NCI-H187 (cell line): ENCODE measurements around the gene ABL2.
"Not testable (repeated sequence)": the region's sequence is repeated elsewhere in the genome, so short reads cannot be mapped to it uniquely, and the experiment has no call there.

Experiments
- DNase-seq, 2 experiments: peaks; one replicate each; lab custom pipeline; 2025; lab: John Stamatoyannopoulos, UW

Gene ABL2

DNA sequence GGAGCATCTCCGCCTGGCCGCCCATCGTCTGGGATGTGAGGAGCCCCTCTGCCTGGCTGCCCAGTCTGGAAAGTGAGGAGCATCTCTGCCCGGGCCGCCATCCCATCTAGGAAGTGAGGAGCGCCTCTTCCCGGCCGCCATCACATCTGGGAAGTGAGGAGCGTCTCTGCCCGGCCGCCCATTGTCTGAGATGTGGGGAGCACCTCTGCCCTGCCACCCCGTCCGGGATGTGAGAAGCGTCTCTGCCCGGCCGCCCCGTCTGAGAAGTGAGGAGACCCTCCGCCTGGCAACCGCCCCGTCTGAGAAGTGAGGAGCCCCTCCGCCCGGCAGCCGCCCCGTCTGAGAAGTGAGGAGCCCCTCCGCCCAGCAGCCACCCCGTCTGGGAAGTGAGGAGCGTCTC, 94.3 kb downstream of the ABL2 start:
- DNase-seq, result not testable (repeated sequence)

DNA sequence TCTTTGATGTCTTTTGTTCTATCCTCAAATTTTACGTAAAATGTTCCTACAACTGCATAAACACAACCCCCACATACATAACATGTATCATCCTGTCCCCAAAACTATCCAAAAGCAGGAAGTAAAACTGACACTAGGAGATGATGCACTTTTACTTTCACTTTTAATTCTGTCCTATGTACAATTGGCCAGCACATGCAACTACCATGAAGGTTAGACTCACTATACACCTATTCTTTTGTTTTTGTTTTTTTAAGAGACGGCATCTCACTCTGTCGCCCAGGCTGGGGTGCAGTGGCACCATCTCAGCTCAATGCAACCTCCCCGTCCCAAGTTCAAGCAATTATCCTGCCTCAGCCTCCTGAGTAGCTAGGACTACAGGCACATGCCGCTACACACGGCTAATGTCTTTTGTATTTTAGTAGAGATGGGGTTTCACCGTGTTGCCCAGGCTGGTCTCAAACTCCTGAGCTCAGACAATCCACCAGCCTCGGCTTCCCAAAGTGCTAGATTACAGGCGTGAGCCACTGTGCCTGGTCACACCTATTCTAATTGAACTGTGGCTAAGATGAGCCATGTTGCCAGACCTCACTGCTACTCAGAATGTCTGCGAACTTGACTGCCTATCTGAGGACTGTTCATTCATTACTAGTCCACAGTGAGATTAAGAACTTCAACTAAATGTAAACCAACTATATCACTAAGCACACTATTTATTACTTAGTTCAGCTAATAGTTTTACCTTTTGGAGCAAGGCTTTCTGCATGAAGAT, 99.6 kb downstream of the ABL2 start:
- DNase-seq, result no peak

DNA sequence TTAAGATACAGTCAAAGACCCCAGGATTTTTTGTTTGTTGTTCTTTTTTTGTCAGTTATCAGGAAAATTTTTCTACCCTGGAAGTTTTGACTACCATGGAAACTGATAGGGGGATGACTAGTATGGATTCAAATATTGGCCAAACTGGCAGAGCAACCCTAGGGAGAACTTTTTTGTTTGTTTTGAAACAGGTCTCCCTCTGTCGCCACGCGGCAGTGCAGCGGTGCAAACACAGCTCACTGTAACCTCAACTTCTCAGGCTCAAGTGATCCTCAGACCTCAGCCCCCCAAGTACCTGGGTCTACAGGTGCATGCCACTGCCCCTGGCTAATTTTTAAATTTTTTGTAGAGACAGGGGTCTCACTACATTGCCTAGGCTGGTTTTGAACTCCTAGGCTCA, 101.0 kb downstream of the ABL2 start:
- DNase-seq, result no peak

DNA sequence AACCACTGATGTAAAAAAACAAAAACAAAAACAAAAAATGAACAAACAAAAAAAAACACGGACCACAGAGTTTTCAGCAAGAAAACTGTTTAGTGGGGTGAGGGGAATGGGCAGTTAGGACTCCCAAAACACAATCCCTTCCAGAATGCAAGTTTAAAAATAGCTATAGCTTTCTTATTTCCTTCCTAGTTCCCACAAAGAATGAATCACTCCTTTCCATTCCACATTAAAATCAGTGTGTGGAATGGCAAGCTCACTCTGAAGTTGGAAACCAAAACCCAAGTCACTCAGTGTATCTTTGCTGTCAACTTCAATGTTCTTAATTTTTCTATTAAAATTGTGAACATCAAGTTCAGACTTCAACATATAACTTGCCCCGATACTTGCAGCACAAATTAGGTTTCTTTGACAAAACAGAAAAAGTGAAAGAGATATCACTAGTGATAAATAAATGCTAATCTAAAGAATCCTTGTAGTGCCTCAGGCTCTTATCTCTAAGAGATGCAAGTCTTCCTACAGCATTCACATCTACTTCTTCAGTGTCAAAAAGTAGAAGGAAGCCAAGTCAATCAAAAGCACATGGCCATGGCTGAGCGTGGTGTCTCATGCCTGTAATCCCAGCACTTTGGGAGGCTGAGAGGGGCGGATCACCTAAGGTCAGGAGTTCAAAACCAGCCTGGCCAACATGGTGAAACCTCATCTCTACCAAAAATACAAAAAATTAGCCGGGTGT, 102.1 kb downstream of the ABL2 start:
- no peak for DNase-seq

DNA sequence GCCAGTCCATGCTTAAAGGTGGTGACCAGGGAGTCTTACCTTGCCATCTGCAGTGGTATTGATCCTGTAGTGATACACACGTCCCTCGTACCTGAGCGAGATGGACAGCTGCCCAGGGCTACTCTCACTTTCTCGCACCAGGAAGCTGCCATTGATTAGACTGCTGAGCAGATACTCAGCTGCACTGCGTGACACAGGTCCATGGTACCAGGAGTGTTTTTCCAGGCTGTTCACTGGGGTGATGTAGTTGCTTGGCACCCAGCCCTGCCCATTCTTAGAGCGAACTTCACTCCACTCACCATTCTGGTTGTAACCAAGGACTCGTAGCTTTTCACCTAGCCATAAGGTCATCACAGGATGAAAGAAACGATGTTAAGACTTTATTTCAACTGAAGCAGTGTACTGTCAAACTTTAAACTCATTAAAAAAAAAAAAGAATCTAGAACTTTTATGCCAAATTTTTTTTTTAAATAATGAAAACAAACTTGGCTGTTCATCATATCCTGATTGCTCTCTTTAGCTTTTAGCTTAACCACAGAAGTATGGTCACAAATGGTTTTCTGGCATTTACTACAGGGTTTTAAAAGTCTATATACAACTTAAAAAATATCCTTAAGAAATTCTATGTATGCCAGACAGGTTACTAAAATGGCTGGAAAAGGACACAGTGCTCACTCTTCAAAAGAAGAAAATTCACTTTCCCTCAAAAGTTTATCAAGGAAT, 103.0 kb downstream of the ABL2 start:
- no peak for DNase-seq

DNA sequence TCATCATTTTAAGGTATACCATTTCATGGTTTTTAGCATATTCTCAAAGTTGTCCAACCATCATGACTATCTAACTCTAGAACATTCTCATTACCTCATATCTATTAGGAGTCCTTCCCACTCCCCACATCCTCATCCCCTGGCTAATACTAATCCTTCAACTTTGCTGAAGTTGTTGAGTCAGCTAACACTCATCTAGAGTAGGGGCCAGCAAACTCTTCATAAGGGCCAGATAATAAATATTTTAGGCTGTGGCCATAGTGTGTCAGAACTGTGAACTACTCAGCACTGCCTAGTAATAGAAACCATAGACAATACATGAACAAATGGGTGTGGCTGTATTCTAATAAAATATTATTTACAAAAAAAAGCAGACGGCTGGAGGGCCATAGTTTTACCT, 104.6 kb downstream of the ABL2 start:
- no peak for DNase-seq

DNA sequence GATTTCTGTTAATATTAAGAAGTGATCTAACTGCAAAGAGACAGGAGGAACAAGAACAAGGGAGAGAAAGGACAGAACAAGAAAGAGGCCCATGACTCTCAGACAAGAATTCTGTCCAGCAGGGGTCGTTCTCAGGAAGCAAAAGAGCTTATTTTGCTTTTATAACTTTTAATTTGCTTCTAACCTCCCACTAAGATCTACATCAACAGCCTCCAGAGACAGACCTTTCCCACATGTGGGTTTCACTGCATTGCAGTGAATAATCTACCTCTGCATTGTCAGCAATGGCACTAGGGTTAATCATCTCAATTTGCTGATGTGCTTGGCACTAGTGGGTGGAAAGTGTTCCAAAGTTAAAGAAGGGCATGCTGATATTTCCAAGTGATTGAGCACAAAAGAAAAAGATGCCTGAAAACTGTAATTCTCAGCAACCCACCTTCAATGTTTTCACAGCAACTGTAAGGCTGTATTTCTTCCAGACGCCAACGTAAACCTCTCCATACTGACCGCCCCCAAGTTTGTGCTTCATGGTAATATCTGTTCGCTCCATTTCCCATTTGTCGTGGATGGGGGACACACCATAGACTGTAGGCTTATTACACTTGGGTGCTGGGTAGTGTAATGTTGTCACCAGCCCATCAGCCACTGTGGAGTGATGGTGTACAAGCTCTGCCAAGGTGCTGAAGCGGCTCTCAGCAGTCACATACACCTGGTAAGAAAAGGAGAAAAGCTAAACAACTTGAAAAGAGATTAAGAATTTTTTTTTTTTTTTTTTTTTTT, 108.1 kb downstream of the ABL2 start:
- no peak for DNase-seq

DNA sequence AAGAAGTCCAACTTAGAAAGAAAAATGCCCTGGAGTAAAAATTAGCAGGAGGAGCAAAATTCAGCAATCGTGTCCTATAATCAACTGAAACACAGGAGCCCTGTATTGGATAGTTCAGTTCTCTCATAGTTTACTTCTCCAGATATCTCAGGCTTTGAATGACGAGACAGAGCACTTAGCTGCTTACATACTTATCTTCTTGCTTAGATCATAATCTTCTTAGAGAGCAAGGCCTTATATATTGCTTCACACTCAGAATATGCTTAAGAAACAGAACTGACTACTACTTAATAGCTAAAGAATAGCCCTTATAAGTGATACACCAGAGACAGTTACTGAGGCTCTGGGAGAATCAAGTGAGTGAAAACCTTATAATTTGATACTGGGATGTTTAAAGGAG, 108.7 kb downstream of the ABL2 start:
- no peak for DNase-seq

DNA sequence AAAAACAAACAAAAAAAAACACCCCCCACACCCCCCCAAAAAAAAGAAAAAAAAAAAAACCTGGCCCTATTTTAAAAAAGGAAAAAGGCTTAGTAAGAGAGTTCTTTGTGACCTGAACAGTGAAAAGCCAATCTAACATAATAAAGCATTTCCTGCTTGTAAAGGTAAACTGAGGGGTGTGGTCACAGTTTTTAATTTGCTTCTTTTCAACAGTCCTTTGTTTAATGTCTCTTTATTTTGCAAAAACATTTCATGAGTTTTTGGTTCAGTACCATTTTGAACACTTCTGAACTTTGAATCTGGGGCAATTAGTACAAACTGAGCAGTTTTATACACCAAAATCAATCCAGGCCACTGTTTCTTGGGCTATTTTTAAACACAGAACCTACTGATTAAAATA, 110.0 kb downstream of the ABL2 start:
- no peak for DNase-seq

DNA sequence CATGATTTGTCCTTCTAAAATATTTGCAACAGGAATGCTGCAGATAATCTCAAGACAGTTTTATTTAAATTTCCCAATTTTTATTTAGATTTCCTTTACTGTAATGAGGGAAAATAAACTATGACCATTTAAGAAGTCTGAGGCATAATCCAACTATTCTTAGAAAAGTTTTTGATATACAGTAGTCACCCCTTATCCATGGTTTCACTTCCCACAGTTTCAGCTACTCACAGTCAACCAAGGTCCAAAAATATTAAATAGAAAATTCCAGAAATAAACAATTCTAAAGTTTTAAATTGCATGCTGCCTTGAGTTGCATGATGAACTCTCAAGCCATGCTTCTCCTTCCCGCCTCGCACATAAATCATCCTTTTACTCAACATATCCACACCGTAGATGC, 114.3 kb downstream of the ABL2 start:
- no peak for DNase-seq

DNA sequence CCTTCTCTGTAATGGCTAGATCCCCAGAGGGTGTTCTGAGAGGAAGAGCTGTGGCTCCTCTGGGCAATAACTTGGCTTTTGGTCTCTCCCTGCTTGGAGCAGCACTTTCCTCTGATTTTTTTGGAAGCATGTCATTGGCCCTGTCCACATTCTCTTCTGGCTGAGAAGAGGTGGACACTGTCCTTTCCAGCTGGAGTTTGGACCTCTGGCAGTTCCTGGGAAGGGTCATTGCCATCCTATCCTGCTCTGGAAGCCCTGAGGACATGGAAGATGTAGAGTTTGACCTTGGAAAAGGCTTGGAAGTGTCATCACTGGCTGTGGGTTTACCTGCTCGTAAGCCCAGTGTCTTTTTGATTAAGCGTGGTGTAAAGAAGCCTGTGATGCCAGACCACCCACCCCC, 120.8 kb downstream of the ABL2 start:
- DNase-seq, result no peak

DNA sequence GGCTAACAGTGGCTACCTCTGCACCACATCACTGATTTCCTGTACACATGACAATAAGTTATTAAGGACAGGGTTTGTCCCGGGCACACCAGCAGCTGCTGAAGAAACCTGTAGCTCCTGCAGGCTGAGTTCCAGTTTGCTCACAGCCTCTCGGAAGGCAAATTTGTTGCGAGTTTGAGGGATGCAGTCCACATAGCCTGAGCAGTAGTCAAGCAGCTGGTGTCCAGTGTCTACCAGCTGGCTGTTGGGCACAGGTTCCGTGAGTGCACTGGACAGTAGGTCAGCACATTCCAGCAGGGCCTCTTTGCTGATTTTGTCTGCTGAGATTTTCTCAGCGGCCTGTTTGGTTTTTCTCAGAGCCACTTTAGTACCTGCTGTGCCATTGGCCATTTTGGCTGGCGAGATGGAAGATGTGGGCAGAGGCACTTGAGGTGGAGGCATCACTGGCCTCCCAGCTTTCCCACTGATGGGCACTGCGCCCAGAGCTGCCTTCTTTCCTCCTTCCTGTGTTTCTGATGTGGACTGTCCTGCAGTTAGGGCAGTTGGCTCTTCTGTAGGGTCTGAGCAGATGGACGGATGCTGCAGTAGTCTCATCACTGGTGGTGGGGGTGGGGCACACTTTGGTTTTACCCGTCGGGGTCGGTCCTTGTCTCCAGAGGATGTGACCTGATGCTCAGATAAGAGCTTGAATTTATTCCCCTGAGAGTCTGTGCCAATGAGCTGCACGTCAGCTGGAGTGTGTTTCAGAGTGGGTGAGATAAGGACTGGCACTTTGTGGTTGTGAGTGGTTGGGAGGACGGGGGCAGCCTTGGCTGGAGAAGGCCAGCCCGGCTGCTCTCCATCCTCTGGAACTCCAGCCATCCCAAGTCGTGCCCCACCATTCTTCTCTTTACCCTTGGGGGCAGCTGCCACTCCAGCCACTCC, 121.5 kb downstream of the ABL2 start:
- DNase-seq, result no peak

DNA sequence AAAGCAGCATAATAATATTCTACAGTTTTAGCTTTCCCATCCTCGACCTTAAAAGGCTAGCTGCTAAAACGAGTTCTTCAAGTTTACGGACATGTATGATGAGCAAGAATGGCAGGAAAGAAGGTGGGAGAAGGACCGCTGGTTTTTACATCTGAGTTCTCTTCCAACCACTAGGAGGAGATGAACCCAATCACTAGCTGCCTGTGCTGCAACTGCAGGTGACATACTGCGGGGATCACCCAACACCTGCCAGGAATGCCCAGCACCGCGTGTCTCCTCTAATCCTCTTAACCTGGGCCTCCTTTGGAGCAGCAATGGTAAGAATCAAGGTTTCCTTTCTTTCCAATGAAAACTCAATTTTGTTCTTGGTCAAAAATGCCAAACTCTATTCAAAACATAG, 124.1 kb downstream of the ABL2 start:
- DNase-seq, result no peak

DNA sequence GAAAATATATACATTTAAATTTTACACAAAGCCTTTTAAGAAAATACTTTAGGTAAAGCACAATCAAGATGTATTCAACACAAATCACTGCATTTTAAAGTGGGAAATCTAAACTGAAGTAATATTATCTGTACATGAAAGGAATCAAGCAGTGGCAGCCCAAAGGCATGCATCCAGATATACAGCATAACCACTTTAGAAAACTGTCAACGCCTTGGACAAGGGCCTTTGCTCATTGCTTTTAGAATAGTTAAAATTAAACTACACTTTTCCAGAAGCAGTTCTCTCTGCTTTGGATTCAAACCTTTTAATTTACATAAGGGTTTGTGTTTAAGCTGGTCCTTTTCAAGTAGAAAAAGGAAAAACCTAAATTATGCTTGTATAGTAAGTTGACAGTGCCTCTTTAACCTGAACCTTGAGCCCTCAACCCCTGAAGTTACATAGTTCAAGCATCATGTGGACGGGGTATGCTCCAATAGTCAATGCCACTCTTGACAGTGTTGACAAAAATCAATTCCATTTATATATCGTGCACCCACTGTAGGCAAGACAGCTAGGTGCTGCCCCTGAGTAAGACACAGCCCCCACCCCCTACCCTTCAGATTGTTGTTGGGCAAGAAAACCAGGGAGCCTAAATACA, 124.7 kb downstream of the ABL2 start:
- no peak for DNase-seq

DNA sequence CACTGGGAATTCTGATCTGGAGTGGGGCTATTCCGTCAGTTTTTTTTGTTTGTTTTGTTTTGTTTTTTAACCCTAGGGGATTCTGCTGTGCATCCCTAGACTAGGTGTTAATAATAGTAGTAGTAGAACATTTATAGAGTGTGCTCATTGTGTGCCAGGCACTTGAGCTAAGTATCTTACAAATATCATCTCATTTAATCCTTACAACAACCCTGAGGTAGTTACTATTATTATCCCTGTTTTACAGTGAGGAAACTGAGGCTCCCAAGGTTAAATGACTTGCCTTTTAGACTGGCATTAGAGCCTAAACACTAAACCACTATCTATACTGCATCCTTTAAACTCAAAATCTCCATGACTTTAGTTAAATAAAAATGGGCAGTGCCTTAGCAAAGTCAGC, 125.5 kb downstream of the ABL2 start:
- no peak for DNase-seq

DNA sequence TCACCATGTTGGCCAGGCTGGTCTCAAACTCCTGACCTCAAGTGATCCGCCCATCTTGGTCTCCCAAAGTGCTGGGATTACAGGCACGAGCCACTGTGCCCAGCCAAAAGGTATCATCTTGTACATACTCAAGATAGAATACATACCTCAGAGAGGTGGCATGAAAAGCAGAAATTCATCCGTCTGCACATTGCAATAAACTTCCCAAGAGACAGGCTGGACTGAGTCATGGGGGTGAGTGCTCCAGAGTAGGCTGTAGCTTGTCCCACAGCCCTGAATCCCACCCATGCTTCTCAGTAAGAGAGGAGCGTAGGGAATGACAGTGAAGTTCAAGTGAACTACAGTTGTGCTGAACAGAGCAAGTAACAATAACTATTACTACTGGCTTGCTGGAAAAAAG, 127.9 kb downstream of the ABL2 start:
- no peak for DNase-seq

DNA sequence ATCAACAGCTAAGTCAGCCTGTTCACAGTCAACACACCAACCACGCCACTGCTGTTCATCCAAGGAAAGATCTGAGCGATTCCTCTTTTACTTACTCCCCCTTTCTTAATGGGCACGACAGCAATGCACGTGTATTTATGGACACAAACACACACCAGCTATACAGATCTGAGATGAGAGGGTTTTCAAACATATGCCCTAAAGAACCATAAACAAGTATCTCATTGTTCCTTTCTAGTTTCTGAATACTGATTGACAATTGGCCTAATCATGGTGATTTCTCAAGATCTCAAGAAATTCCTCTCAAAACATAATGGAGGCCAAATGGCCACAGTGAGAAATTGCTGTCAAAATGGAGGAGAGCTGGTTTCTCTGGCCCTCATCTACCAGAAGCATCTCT, 129.6 kb downstream of the ABL2 start:
- DNase-seq, result no peak

DNA sequence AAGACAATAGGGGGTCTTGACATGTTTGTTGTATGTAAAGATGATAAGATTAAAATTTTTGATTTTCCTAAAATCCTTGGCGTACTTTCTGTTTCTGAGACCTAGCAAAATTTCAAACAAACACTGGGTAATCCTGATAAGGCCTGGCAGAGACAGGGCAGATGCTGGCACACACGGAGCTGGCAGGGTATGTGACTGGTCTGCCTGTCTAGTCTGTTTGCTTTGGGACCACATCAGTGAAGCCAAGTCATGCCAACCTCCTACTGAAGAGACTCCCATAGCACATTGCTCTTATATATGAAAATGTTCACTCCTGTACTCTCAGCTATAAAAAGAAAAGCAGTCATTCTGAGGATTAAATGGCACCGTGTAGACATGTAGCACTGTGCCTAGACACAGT, 133.6 kb downstream of the ABL2 start:
- DNase-seq, result no peak

DNA sequence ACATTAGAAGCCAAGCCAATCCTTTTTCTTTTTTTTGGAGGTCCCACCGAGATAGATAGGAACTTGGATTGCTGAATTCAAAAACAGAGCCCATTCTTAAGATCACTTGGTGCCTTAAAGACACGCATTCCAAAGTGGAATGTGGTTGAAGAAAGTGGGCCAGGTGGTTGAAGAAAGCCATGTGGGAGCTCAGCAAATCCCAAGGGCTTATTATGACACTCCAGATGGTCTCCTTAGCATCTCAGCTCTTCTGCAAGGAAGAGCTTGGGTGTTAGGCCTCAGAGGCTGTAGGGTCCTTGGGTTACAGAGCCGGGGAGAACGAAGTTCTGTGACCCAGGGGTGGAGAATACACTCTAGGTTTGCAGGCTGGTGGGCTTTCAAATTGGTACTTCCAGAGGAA, 134.1 kb downstream of the ABL2 start:
- DNase-seq, result no peak

DNA sequence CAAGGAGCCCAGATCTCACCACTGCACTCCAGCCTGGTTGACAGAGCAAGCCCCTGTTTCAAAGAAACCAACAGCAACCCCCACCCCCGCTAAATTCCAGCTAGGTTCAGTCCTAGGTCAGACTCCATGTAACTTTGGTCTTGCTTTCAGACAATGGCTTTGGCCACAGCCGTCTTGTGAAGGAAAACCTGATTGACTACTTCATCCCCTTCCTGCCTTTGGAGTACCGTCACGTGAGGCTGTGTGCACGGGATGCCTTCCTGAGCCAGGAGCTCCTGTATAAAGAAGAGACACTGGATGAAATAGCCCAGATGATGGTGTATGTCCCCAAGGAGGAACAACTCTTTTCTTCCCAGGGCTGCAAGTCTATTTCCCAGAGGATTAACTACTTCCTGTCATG, 134.7 kb downstream of the ABL2 start:
- DNase-seq, result no peak
